Activated naive CD8-positive, alpha-beta T cell treated with anti-CD3 and anti-CD28 coated beads for 36 hours (primary cell): ENCODE results near the gene POLR1B. TPM values are rescaled to one million over a fixed set of nuclear protein-coding genes. Genes with fewer than 3 reads are reported as not detected.

Experiments used
- total RNA-seq, 2 experiments: library from RNA; stranded (reverse); gene quantifications; one replicate each; pipeline ENCODE4 v1.2.3, GENCODE V29; 2021

The POLR1B gene
- total RNA-seq, 2 experiments from 2014 or later = 71.2 to 80.8 TPM

Other genes starting within 250 kb of the POLR1B start
- 10 to 100 TPM; 14.3 to 14.9 TPM for gene RGPD8, start 108.8 kb upstream of the POLR1B start, total RNA-seq
- 10 to 100 TPM; 32.8 to 33.9 TPM for gene TTL, start 60.3 kb upstream of the POLR1B start, total RNA-seq
- gene CHCHD5, start 42.1 kb downstream of the POLR1B start, total RNA-seq = 10 to 100 TPM; 34.9 to 40.5 TPM
- gene SLC20A1, start 103.5 kb downstream of the POLR1B start, total RNA-seq = 10 to 100 TPM; 81.8 to 84.6 TPM
- gene NT5DC4, start 178.6 kb downstream of the POLR1B start, total RNA-seq = not detected
- gene CKAP2L, start 222.1 kb downstream of the POLR1B start, total RNA-seq = 10 to 100 TPM; 24.3 to 25.8 TPM
- under 1 TPM; 0.16 to 0.20 TPM for gene IL1A, start 242.0 kb downstream of the POLR1B start, total RNA-seq